OCI-LY1 (cell line): Measurements from ENCODE around the gene GRK5.

Source experiments
- H2AFZ ChIP-seq: fragments of 200-600 bp; sonication (generic), shearing (Covaris generic); 2 replicates; pipeline ENCODE4 v1.6.0; 2014; ENCODE audit warnings: antibody characterized with exemption, mild to moderate bottlenecking, low read length
- H3F3A ChIP-seq: fragments of 200-600 bp; sonication (generic), shearing (Covaris generic); 2 replicates; pipeline ENCODE4 v1.6.0; 2014; ENCODE audit warnings: mild to moderate bottlenecking, antibody characterized with exemption, low read length, moderate library complexity; ENCODE audit not compliant: insufficient read depth
- H3K27ac ChIP-seq: fragments of 200-600 bp; sonication (generic); 2 replicates; pipeline ENCODE4 v1.5.1; 2014; ENCODE audit warnings: low read length, mixed run types, mild to moderate bottlenecking, low read depth; ENCODE audit not compliant: poor library complexity, severe bottlenecking
- H3K27me3 ChIP-seq: fragments of 200-600 bp; sonication (generic); 2 replicates; pipeline ENCODE4 v1.6.0; 2014; ENCODE audit warnings: antibody characterized with exemption, mild to moderate bottlenecking, low read length, moderate library complexity; ENCODE audit not compliant: insufficient read depth
- H3K36me3 ChIP-seq: fragments of 200-600 bp; sonication (generic); 2 replicates; pipeline ENCODE4 v1.6.1; 2014; ENCODE audit warnings: mild to moderate bottlenecking, antibody characterized with exemption, low read length, moderate library complexity, mixed read lengths; ENCODE audit not compliant: insufficient read depth
- H3K4me1 ChIP-seq: fragments of 200-600 bp; sonication (generic); 2 replicates; pipeline ENCODE4 v1.5.1; 2014; ENCODE audit warnings: mild to moderate bottlenecking, low read length, moderate library complexity; ENCODE audit not compliant: insufficient read depth, severe bottlenecking
- H3K4me2 ChIP-seq: fragments of 200-600 bp; sonication (generic), shearing (Covaris generic); 2 replicates; pipeline ENCODE4 v1.6.1; 2014; ENCODE audit warnings: low read length
- H3K4me3 ChIP-seq: fragments of 200-600 bp; sonication (generic); 2 replicates; pipeline ENCODE4 v1.5.1; 2014; ENCODE audit warnings: low read length, low read depth, mild to moderate bottlenecking, mixed read lengths; ENCODE audit not compliant: poor library complexity, severe bottlenecking
- H3K79me2 ChIP-seq: fragments of 200-600 bp; shearing (Covaris generic); 2 replicates; pipeline ENCODE4 v1.6.1; 2016; ENCODE audit warnings: mixed run types, low read length, mixed read lengths; ENCODE audit not compliant: insufficient read depth
- H3K9ac ChIP-seq: fragments of 200-600 bp; sonication (generic), shearing (Covaris generic); 2 replicates; pipeline ENCODE4 v1.6.1; 2014; ENCODE audit warnings: mild to moderate bottlenecking, low read length, mixed read lengths
- H3K9me2 ChIP-seq: fragments of 200-600 bp; sonication (generic), shearing (Covaris generic); 2 replicates; pipeline ENCODE4 v1.6.1; 2014; ENCODE audit warnings: low read depth, mild to moderate bottlenecking, low read length, mixed read lengths
- H3K9me3 ChIP-seq: fragments of 200-600 bp; shearing (Covaris generic); 2 replicates; pipeline ENCODE4 v1.6.1; 2014; ENCODE audit warnings: low read length, mixed read lengths
- H4K20me1 ChIP-seq: fragments of 200-600 bp; sonication (generic), shearing (Covaris generic); 2 replicates; pipeline ENCODE4 v1.6.0; 2016; ENCODE audit warnings: mild to moderate bottlenecking, low read length; ENCODE audit not compliant: insufficient read depth
- CTCF ChIP-seq: fragments of 200-600 bp; sonication (generic), shearing (Covaris generic); IDR thresholded peaks from 2 replicates; pipeline ENCODE4 v1.5.1; 2017; ENCODE audit warnings: mild to moderate bottlenecking, antibody characterized with exemption, low read length, moderate library complexity, mixed read lengths
- EZH2 ChIP-seq: fragments of 200-600 bp; sonication (generic), shearing (Covaris generic); IDR thresholded peaks from 2 replicates; pipeline ENCODE4 v1.8.0; 2017; ENCODE audit warnings: borderline replicate concordance, mixed run types, mild to moderate bottlenecking, antibody characterized with exemption, low read length, moderate library complexity, mixed read lengths

GRK5 gene

GRCh38 chr10:119302591-119303253, 95.4 kb downstream of the GRK5 start:
- no peak for TF ChIP-seq CTCF
- TF ChIP-seq EZH2 = no peak
- peaks cover 35% of the 10 kb centered on the region for H3K4me1 ChIP-seq
- no peak overlapping the region for H3K4me2 ChIP-seq
- no peaks in the 10 kb centered on the region for H3K9me2 ChIP-seq
- no peak overlapping the region for H3K9ac ChIP-seq
- no peaks in the 10 kb centered on the region; the same call in 1 of the 2 replicates for H3K36me3 ChIP-seq
- peaks cover 6% of the 10 kb centered on the region; the same call in 1 of the 2 replicates for H3F3A ChIP-seq
- H3K4me3 ChIP-seq = no peak overlapping the region
- H3K9me3 ChIP-seq = no peaks in the 10 kb centered on the region
- no peaks in the 10 kb centered on the region for H4K20me1 ChIP-seq
- no peak overlapping the region for H3K27ac ChIP-seq
- no peaks in the 10 kb centered on the region for H3K27me3 ChIP-seq
- no peak overlapping the region for H2AFZ ChIP-seq
- no peaks in the 10 kb centered on the region for H3K79me2 ChIP-seq

GRCh38 chr10:119303886-119304285, 96.5 kb downstream of the GRK5 start:
- H3K4me1 ChIP-seq = peaks cover 46% of the 10 kb centered on the region
- TF ChIP-seq EZH2 (no peak), CTCF (no peak)

GRCh38 chr10:119304541-119304940, 97.2 kb downstream of the GRK5 start:
- Histone ChIP-seq H3K4me2 (peak overlapping the region; percentile 66; the same call in 1 of the 2 replicates), H3K9me2 (no peaks in the 10 kb centered on the region), H3K4me1 (peaks cover 53% of the 10 kb centered on the region), H3F3A (peaks cover 6% of the 10 kb centered on the region; the same call in 1 of the 2 replicates), H3K27ac (peak overlapping the region; percentile 98), H3K79me2 (no peaks in the 10 kb centered on the region), H3K9ac (no peak overlapping the region; the same call in 1 of the 2 replicates), H2AFZ (no peak overlapping the region), H3K27me3 (no peaks in the 10 kb centered on the region), H3K36me3 (no peaks in the 10 kb centered on the region), H4K20me1 (no peaks in the 10 kb centered on the region), H3K4me3 (no peak overlapping the region), H3K9me3 (no peaks in the 10 kb centered on the region)
- no peak for TF ChIP-seq CTCF
- no peak for TF ChIP-seq EZH2

More at GRCh38 chr10:119303886-119304285, 96.5 kb downstream of the GRK5 start:
- Histone ChIP-seq H2AFZ (no peak overlapping the region), H4K20me1 (no peaks in the 10 kb centered on the region), H3K79me2 (no peaks in the 10 kb centered on the region), H3K4me3 (no peak overlapping the region), H3K27ac (no peak overlapping the region), H3F3A (peaks cover 6% of the 10 kb centered on the region; the same call in 1 of the 2 replicates), H3K9ac (no peak overlapping the region), H3K27me3 (no peaks in the 10 kb centered on the region), H3K4me2 (no peak overlapping the region), H3K9me2 (no peaks in the 10 kb centered on the region), H3K9me3 (no peaks in the 10 kb centered on the region), H3K36me3 (no peaks in the 10 kb centered on the region)
